AML-193 (cell line): ENCODE data around the gene IQSEC1.

Experiments
- DNase-seq, 2 experiments: peaks; one replicate each; lab custom pipeline; 2025; lab: John Stamatoyannopoulos, UW

The IQSEC1 gene

GRCh38 chr3:12907296-12907695, 165.9 kb downstream of the IQSEC1 start:
- no peak for DNase-seq

GRCh38 chr3:12906916-12907290, 166.3 kb downstream of the IQSEC1 start:
- DNase-seq = no peak

GRCh38 chr3:12906141-12906915, 166.9 kb downstream of the IQSEC1 start:
- DNase-seq = no peak

- DNase-seq = no peak
Measured at GRCh38 chr3:12905316-12906071, 167.7 kb downstream of the IQSEC1 start.

- DNase-seq = no peak
Measured at GRCh38 chr3:12904951-12905315, 168.3 kb downstream of the IQSEC1 start.

GRCh38 chr3:12903881-12904280, 169.3 kb downstream of the IQSEC1 start:
- DNase-seq = no peak

GRCh38 chr3:12903000-12903800, 170.0 kb downstream of the IQSEC1 start:
- DNase-seq = no peak

GRCh38 chr3:12902181-12902999, 170.8 kb downstream of the IQSEC1 start:
- DNase-seq = no peak

- DNase-seq = no peak
Measured at GRCh38 chr3:12901623-12902045, 171.6 kb downstream of the IQSEC1 start.

GRCh38 chr3:12900885-12901411, 172.3 kb downstream of the IQSEC1 start:
- DNase-seq = no peak

- no peak for DNase-seq
Measured at GRCh38 chr3:12898965-12899755, 174.1 kb downstream of the IQSEC1 start.

- DNase-seq = no peak
Measured at GRCh38 chr3:12898290-12898964, 174.8 kb downstream of the IQSEC1 start.

- DNase-seq = no peak
Measured at GRCh38 chr3:12897381-12898289, 175.6 kb downstream of the IQSEC1 start.

GRCh38 chr3:12896063-12896985, 176.9 kb downstream of the IQSEC1 start:
- no peak for DNase-seq

- no peak for DNase-seq
Measured at GRCh38 chr3:12895391-12896062, 177.7 kb downstream of the IQSEC1 start.

GRCh38 chr3:12894629-12895028, 178.6 kb downstream of the IQSEC1 start:
- DNase-seq = no peak

- no peak for DNase-seq
Measured at GRCh38 chr3:12893852-12894251, 179.4 kb downstream of the IQSEC1 start.
